Naive thymus-derived CD8-positive, alpha-beta T cell (primary cell): ENCODE results near the gene GPANK1. TPM values are rescaled to one million over a fixed set of nuclear protein-coding genes. Genes with fewer than 3 reads are reported as not detected.

Experiments
- microRNA-seq: library from miRNA; unstranded; fragments of <30 nt; microRNA quantifications from one replicate; pipeline ENCODE4 v1.2.0, GENCODE V29; 2022; ENCODE audit warnings: borderline microRNAs expressed
- polyA plus RNA-seq, 3 donors: library from polyadenylated mRNA; unstranded; fragments of 300-500 nt; fragmentation: Illumina TruSeq; gene quantifications; one replicate each; pipeline ENCODE4 v1.2.3, GENCODE V29; 2021
- total RNA-seq, 8 experiments: library from RNA in 2 of 8; stranded (reverse) in 2 of 8; gene quantifications; one replicate each; pipeline ENCODE4 v1.2.3 and lab custom pipeline; 2021 to 2026

GPANK1 gene
- total and polyA plus RNA-seq, 5 experiments from 2014 or later: 20.8 to 27.9 (median 22.9) TPM

Small RNA genes within 50 kb of the gene (microRNA-seq; reads per million reads assigned to microRNA genes)
- gene MIR4646 (not detected), gene MIR6832 (not detected)

Other genes starting within 250 kb of the GPANK1 start
Only the 30 nearest of the 37 such genes appear.
- not detected for gene MCCD1, start 136.0 kb downstream of the GPANK1 start, total RNA-seq
- gene MCCD1, start 136.0 kb downstream of the GPANK1 start, polyA plus RNA-seq: not detected
- gene DDX39B, start 123.0 kb downstream of the GPANK1 start, total RNA-seq: 100 to 1,000 TPM; 679 to 768 TPM
- 100 to 1,000 TPM in 1 of 3 donors, 10 to 100 TPM in 2; 53.6 to 104 (median 96.0) TPM for gene DDX39B, start 123.0 kb downstream of the GPANK1 start, polyA plus RNA-seq
- 1 to 10 TPM; 7.9 TPM for gene ATP6V1G2, start 118.4 kb downstream of the GPANK1 start, total RNA-seq
- under 1 TPM in 2 of 3 donors, not detected in 1; 0.55 to 0.56 TPM for gene ATP6V1G2, start 118.4 kb downstream of the GPANK1 start, polyA plus RNA-seq
- gene NFKBIL1, start 117.4 kb downstream of the GPANK1 start, total RNA-seq: 10 to 100 TPM; 14.1 to 15.2 TPM
- gene NFKBIL1, start 117.4 kb downstream of the GPANK1 start, polyA plus RNA-seq: 10 to 100 TPM in 1 of 3 donors, 1 to 10 TPM in 2; 8.4 to 10.0 (median 8.5) TPM
- 10 to 100 TPM; 14.3 to 16.2 TPM for gene LTA, start 92.7 kb downstream of the GPANK1 start, total RNA-seq
- 10 to 100 TPM; 11.0 to 40.1 (median 29.9) TPM for gene LTA, start 92.7 kb downstream of the GPANK1 start, polyA plus RNA-seq
- gene TNF, start 89.4 kb downstream of the GPANK1 start, total RNA-seq: 1 to 10 TPM; 2.1 to 2.3 TPM
- gene TNF, start 89.4 kb downstream of the GPANK1 start, polyA plus RNA-seq: under 1 TPM; 0.11 to 0.53 (median 0.37) TPM
- gene LTB, start 82.6 kb downstream of the GPANK1 start, total RNA-seq: 100 to 1,000 TPM; 450 to 469 TPM
- 1,000 to 10,000 TPM in 2 of 3 donors, 100 to 1,000 TPM in 1; 707 to 1,760 (median 1,173) TPM for gene LTB, start 82.6 kb downstream of the GPANK1 start, polyA plus RNA-seq
- 10 to 100 TPM; 13.7 to 19.1 TPM for gene LST1, start 78.7 kb downstream of the GPANK1 start, total RNA-seq
- gene LST1, start 78.7 kb downstream of the GPANK1 start, polyA plus RNA-seq: 10 to 100 TPM; 13.4 to 18.0 (median 15.0) TPM
- gene NCR3, start 72.0 kb downstream of the GPANK1 start, total RNA-seq: 1 to 10 TPM; 8.5 to 8.8 TPM
- gene NCR3, start 72.0 kb downstream of the GPANK1 start, polyA plus RNA-seq: 10 to 100 TPM; 54.3 to 86.3 (median 76.0) TPM
- 10 to 100 TPM; 23.0 to 27.3 TPM for gene AIF1, start 49.8 kb downstream of the GPANK1 start, total RNA-seq
- 100 to 1,000 TPM; 145 to 242 (median 239) TPM for gene AIF1, start 49.8 kb downstream of the GPANK1 start, polyA plus RNA-seq
- gene PRRC2A, start 44.3 kb downstream of the GPANK1 start, total RNA-seq: 100 to 1,000 TPM; 227 to 230 TPM
- 1 to 10 TPM; 4.5 to 7.1 (median 5.0) TPM for gene PRRC2A, start 44.3 kb downstream of the GPANK1 start, polyA plus RNA-seq
- 100 to 1,000 TPM; 244 to 258 TPM for gene BAG6, start 12.3 kb downstream of the GPANK1 start, total RNA-seq
- gene BAG6, start 12.3 kb downstream of the GPANK1 start, polyA plus RNA-seq: 10 to 100 TPM; 17.7 to 21.5 (median 21.1) TPM
- 1 to 10 TPM; 2.2 to 3.1 TPM for gene APOM, start 9.1 kb downstream of the GPANK1 start, total RNA-seq
- 1 to 10 TPM; 5.0 to 8.0 (median 5.5) TPM for gene APOM, start 9.1 kb downstream of the GPANK1 start, polyA plus RNA-seq
- 10 to 100 TPM; 24.9 to 26.3 TPM for gene C6orf47, start 4.2 kb downstream of the GPANK1 start, total RNA-seq
- gene C6orf47, start 4.2 kb downstream of the GPANK1 start, polyA plus RNA-seq: 10 to 100 TPM; 17.0 to 36.7 (median 21.3) TPM
- gene CSNK2B, start 1.1 kb upstream of the GPANK1 start, total RNA-seq: 100 to 1,000 TPM; 131 to 133 TPM
- 100 to 1,000 TPM; 214 to 230 (median 217) TPM for gene CSNK2B, start 1.1 kb upstream of the GPANK1 start, polyA plus RNA-seq
- 10 to 100 TPM; 44.1 to 48.8 TPM for gene LY6G5B, start 5.0 kb upstream of the GPANK1 start, total RNA-seq
- under 1 TPM in 1 of 3 donors, not detected in 2; 0.25 TPM for gene LY6G5B, start 5.0 kb upstream of the GPANK1 start, polyA plus RNA-seq
- 1 to 10 TPM; 4.4 to 5.5 TPM for gene LY6G5C, start 16.1 kb upstream of the GPANK1 start, total RNA-seq
- 1 to 10 TPM; 4.6 to 7.9 (median 7.6) TPM for gene LY6G5C, start 16.1 kb upstream of the GPANK1 start, polyA plus RNA-seq
- gene ABHD16A, start 38.3 kb upstream of the GPANK1 start, total RNA-seq: 10 to 100 TPM; 58.4 to 59.9 TPM
- gene ABHD16A, start 38.3 kb upstream of the GPANK1 start, polyA plus RNA-seq: 10 to 100 TPM; 26.9 to 35.5 (median 34.1) TPM
- not detected for gene LY6G6F, start 41.9 kb upstream of the GPANK1 start, total RNA-seq
- not detected for gene LY6G6F, start 41.9 kb upstream of the GPANK1 start, polyA plus RNA-seq
- not detected for gene LY6G6D, start 50.4 kb upstream of the GPANK1 start, total RNA-seq
- not detected for gene LY6G6D, start 50.4 kb upstream of the GPANK1 start, polyA plus RNA-seq
- gene LY6G6C, start 56.7 kb upstream of the GPANK1 start, total RNA-seq: not detected
- not detected for gene LY6G6C, start 56.7 kb upstream of the GPANK1 start, polyA plus RNA-seq
- 1 to 10 TPM; 1.4 to 1.9 TPM for gene MPIG6B, start 58.4 kb upstream of the GPANK1 start, total RNA-seq
- 1 to 10 TPM; 1.2 to 4.9 (median 1.3) TPM for gene MPIG6B, start 58.4 kb upstream of the GPANK1 start, polyA plus RNA-seq
- 1 to 10 TPM; 3.1 to 5.1 TPM for gene DDAH2, start 64.3 kb upstream of the GPANK1 start, total RNA-seq
- gene DDAH2, start 64.3 kb upstream of the GPANK1 start, polyA plus RNA-seq: 10 to 100 TPM in 2 of 3 donors, 1 to 10 TPM in 1; 8.0 to 14.7 (median 10.3) TPM
- gene CLIC1, start 71.5 kb upstream of the GPANK1 start, total RNA-seq: 10 to 100 TPM; 23.7 to 27.1 TPM
- 100 to 1,000 TPM in 2 of 3 donors, 10 to 100 TPM in 1; 95.1 to 345 (median 114) TPM for gene CLIC1, start 71.5 kb upstream of the GPANK1 start, polyA plus RNA-seq
- 1 to 10 TPM; 7.2 to 8.3 TPM for gene MSH5, start 75.0 kb upstream of the GPANK1 start, total RNA-seq
- 1 to 10 TPM in 2 of 3 donors, under 1 TPM in 1; 0.61 to 1.1 (median 1.1) TPM for gene MSH5, start 75.0 kb upstream of the GPANK1 start, polyA plus RNA-seq
- gene SAPCD1, start 97.7 kb upstream of the GPANK1 start, total RNA-seq: 1 to 10 TPM; 1.6 to 2.1 TPM
- gene SAPCD1, start 97.7 kb upstream of the GPANK1 start, polyA plus RNA-seq: not detected
- gene VWA7, start 112.3 kb upstream of the GPANK1 start, total RNA-seq: under 1 TPM; 0.47 to 0.52 TPM
- under 1 TPM in 1 of 3 donors, not detected in 2; 0.34 TPM for gene VWA7, start 112.3 kb upstream of the GPANK1 start, polyA plus RNA-seq
- gene VARS1, start 130.8 kb upstream of the GPANK1 start, total RNA-seq: 10 to 100 TPM; 37.6 to 40.3 TPM
- 10 to 100 TPM; 27.5 to 37.8 (median 30.3) TPM for gene VARS1, start 130.8 kb upstream of the GPANK1 start, polyA plus RNA-seq
- gene LSM2, start 142.0 kb upstream of the GPANK1 start, total RNA-seq: 10 to 100 TPM; 28.9 to 31.9 TPM
- 10 to 100 TPM; 67.1 to 80.3 (median 77.9) TPM for gene LSM2, start 142.0 kb upstream of the GPANK1 start, polyA plus RNA-seq
- 1 to 10 TPM; 3.5 to 4.0 TPM for gene HSPA1L, start 150.3 kb upstream of the GPANK1 start, total RNA-seq
- gene HSPA1L, start 150.3 kb upstream of the GPANK1 start, polyA plus RNA-seq: 1 to 10 TPM in 2 of 3 donors, under 1 TPM in 1; 0.56 to 1.6 (median 1.6) TPM